ENCODE data around the gene TMTC2. TPM values are rescaled to one million over a fixed set of nuclear protein-coding genes. Genes with fewer than 3 reads are reported as not detected.
A peak's percentile ranks its signal among the peaks of the same experiment; 100 is the strongest.
"Not testable (repeated sequence)": the region's sequence is repeated elsewhere in the genome, so short reads cannot be mapped to it uniquely, and the experiment has no call there.

Gene TMTC2
- polyA plus RNA-seq, 4 donors = 1.1 to 5.6 (median 2.7) TPM

DNA sequence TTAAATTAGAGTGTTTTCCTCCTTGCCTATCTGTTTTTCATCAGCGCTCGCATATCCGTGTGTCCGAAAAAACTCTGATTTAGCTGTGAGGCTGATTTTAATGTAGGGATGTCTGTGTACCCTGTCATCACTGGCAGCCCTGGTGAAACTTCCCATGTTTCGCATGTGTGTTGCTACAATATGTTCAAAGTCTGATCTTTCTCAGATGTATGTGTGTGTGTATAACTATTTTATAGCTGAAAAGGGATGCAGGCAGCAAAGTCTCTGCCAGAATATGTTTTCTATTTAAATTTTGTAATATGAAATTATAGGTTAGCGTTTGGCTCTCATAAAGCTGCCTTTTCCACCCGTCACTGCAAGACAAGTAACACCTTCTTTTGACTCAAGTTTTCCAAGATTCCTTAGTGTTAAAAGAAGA is 154.8 kb downstream of the TMTC2 start:
- FAIRE-seq (no peak), DNase-seq (no peak)
- 84 to 97% (median 96%) methylated on average over 7 of the region's 7 CpGs for WGBS, 3 donors
- Histone ChIP-seq H3K9me3 (ENCODE audit: control insufficient read depth in 2 of 2, insufficient read depth in 1 of 2, low read depth in 1 of 2, low read length in 1 of 2) (no peaks in the 10 kb centered on the region), H3K4me1 (ENCODE audit: control insufficient read depth in 3 of 3, insufficient read depth in 2 of 3, low read depth in 1 of 3, low read length in 2 of 3) (no peaks in the 10 kb centered on the region), H3K4me3 (ENCODE audit: low read depth in 1 of 3, low read length in 3 of 3) (no peak overlapping the region), H3K27ac (ENCODE audit: low read depth in 1 of 3, low read length in 2 of 3) (no peak overlapping the region), H3K36me3 (ENCODE audit: control insufficient read depth in 3 of 3, insufficient read depth in 2 of 3, low read depth in 1 of 3, low read length in 3 of 3) (no peaks in the 10 kb centered on the region), H3K27me3 (ENCODE audit: control insufficient read depth in 3 of 3, insufficient read depth in 3 of 3, low read length in 3 of 3) (no peaks in the 10 kb centered on the region)

DNA sequence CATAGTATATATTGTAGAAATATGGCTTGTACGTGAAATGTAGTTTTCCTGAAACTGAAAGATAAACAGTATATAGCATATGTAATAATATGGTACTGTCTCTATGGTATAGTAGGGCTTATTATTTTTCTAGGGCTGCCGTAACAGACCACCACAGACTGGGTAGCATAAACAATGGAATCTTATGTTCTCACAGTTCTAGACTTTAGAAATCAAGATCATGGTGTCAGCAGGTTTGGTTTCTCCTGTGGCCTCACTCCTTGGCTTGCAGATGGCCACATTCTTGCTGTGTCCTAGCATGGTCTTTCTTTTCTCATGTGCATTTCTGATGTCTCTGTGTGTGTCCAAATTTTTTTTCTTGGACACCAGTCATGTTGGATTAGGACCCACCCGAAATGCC is 155.8 kb downstream of the TMTC2 start:
- H3K36me3 ChIP-seq (ENCODE audit: control insufficient read depth in 3 of 3, insufficient read depth in 2 of 3, low read depth in 1 of 3, low read length in 3 of 3) = no peaks in the 10 kb centered on the region
- H3K4me1 ChIP-seq (ENCODE audit: control insufficient read depth in 3 of 3, insufficient read depth in 2 of 3, low read depth in 1 of 3, low read length in 2 of 3) = no peaks in the 10 kb centered on the region
- H3K27ac ChIP-seq (ENCODE audit: low read depth in 1 of 3, low read length in 2 of 3) = no peak overlapping the region
- FAIRE-seq (no peak), DNase-seq (no peak)
- WGBS, 3 donors = 94 to 95% (median 94%) methylated on average over 3 of the region's 3 CpGs
- H3K27me3 ChIP-seq (ENCODE audit: control insufficient read depth in 3 of 3, insufficient read depth in 3 of 3, low read length in 3 of 3) = no peaks in the 10 kb centered on the region
- no peak overlapping the region for H3K4me3 ChIP-seq (ENCODE audit: low read depth in 1 of 3, low read length in 3 of 3)
- H3K9me3 ChIP-seq (ENCODE audit: control insufficient read depth in 2 of 2, insufficient read depth in 1 of 2, low read depth in 1 of 2, low read length in 1 of 2) = no peaks in the 10 kb centered on the region

DNA sequence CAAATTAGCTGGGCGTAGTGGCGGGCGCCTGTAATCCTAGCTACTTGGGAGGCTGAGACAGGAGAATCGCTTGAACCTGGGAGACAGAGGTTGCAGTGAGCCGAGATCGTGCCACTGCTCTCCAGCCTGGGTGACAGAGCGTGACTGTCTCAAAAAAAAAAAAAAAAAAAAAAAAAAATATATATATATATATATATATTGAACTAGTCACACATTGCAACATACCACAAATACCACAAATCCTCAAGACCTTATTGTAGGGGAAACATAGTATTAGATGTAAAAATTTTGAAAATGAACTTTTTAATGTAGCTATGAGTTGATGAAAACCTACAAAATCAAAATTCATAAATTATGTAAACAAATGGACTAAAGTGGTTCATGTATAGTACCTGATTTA is 158.4 kb downstream of the TMTC2 start:
- 92 to 94% (median 93%) methylated on average over 5 to 7 of the region's 7 CpGs for WGBS, 3 donors
- H3K4me3 ChIP-seq (ENCODE audit: low read depth in 1 of 3, low read length in 3 of 3); H3K27me3 ChIP-seq (ENCODE audit: control insufficient read depth in 3 of 3, insufficient read depth in 3 of 3, low read length in 3 of 3); H3K4me1 ChIP-seq (ENCODE audit: control insufficient read depth in 3 of 3, insufficient read depth in 2 of 3, low read depth in 1 of 3, low read length in 2 of 3); H3K27ac ChIP-seq (ENCODE audit: low read depth in 1 of 3, low read length in 2 of 3); H3K36me3 ChIP-seq (ENCODE audit: control insufficient read depth in 3 of 3, insufficient read depth in 2 of 3, low read depth in 1 of 3, low read length in 3 of 3); FAIRE-seq; H3K9me3 ChIP-seq (ENCODE audit: control insufficient read depth in 2 of 2, insufficient read depth in 1 of 2, low read depth in 1 of 2, low read length in 1 of 2); DNase-seq: not testable (repeated sequence)

DNA sequence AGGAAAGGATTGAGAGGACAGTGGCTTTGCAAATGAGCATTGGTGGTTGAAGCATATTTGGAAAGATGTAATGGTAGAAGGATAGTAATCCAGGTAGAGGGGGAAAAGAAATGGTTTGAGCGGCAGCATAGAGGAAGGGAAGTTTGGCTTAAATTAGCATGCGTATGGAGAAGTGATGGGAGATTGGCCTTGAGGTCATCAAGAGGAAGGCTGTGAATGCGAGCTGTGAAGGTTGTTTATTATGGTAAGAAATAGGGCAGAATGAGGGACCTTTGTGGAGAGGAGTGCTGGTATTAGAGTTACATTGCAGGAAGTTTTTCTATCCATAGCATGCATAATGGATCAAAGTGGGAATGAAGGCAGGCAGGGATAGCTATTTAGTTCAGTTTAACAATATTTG is 162.1 kb downstream of the TMTC2 start:
- H3K27me3 ChIP-seq (ENCODE audit: control insufficient read depth in 3 of 3, insufficient read depth in 3 of 3, low read length in 3 of 3) = no peaks in the 10 kb centered on the region
- DNase-seq (no peak), FAIRE-seq (no peak)
- WGBS, 3 donors = 89 to 96% (median 95%) methylated on average over 3 of the region's 3 CpGs
- H3K4me1 ChIP-seq (ENCODE audit: control insufficient read depth in 3 of 3, insufficient read depth in 2 of 3, low read depth in 1 of 3, low read length in 2 of 3) = no peaks in the 10 kb centered on the region
- H3K27ac ChIP-seq (ENCODE audit: low read depth in 1 of 3, low read length in 2 of 3) = no peak overlapping the region
- H3K36me3 ChIP-seq (ENCODE audit: control insufficient read depth in 3 of 3, insufficient read depth in 2 of 3, low read depth in 1 of 3, low read length in 3 of 3) = no peaks in the 10 kb centered on the region
- no peaks in the 10 kb centered on the region for H3K9me3 ChIP-seq (ENCODE audit: control insufficient read depth in 2 of 2, insufficient read depth in 1 of 2, low read depth in 1 of 2, low read length in 1 of 2)
- H3K4me3 ChIP-seq (ENCODE audit: low read depth in 1 of 3, low read length in 3 of 3) = no peak overlapping the region

DNA sequence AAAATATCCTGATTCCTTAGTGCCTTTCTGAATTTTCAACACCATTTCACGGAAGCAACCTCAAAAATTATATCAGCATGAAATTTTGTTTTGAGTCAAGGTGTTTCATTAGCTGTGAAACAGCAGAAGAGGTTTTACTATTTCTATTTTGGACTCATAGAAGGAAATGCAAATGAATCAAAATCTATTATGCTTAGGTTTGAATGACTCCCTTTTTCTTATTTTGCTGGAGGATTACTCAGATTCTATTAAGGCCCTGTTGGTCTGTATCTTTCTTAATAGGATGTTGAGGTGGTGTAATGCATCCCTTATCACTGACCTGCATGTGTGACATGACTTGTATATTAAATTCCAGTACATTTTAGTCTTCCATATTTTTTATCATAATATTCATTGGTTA is 165.8 kb downstream of the TMTC2 start:
- H3K9me3 ChIP-seq (ENCODE audit: control insufficient read depth in 2 of 2, insufficient read depth in 1 of 2, low read depth in 1 of 2, low read length in 1 of 2) = no peaks in the 10 kb centered on the region
- H3K4me1 ChIP-seq (ENCODE audit: control insufficient read depth in 3 of 3, insufficient read depth in 2 of 3, low read depth in 1 of 3, low read length in 2 of 3) = peaks cover 0 to 8% (median 0%) of the 10 kb centered on the region in 3 donors
- no peak overlapping the region for H3K27ac ChIP-seq (ENCODE audit: low read depth in 1 of 3, low read length in 2 of 3)
- H3K36me3 ChIP-seq (ENCODE audit: control insufficient read depth in 3 of 3, insufficient read depth in 2 of 3, low read depth in 1 of 3, low read length in 3 of 3) = peaks cover 0 to 5% (median 0%) of the 10 kb centered on the region in 3 donors
- 75 to 86% (median 83%) methylated on average over 1 of the region's 1 CpG for WGBS, 3 donors
- no peaks in the 10 kb centered on the region for H3K27me3 ChIP-seq (ENCODE audit: control insufficient read depth in 3 of 3, insufficient read depth in 3 of 3, low read length in 3 of 3)
- FAIRE-seq (no peak), DNase-seq (no peak)
- H3K4me3 ChIP-seq (ENCODE audit: low read depth in 1 of 3, low read length in 3 of 3) = no peak overlapping the region

DNA sequence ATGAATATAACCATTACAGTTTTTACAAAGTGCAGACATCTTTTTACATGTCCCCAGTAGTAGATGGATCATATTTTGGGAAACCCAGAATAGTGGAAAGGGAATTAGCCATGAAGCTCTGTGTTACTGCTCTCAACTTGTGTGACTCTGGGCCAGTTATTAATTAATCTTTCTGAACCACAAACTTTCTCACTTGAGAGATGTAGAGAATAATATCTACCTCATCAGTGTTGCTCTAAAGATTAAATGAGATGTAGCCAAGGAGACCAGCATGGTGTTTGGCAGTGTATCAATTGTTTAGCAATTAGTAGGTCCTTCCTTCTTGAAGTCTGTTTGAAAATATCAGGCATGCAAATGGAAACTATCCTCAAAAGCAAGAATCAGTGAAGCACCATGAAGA is 169.2 kb downstream of the TMTC2 start:
- peaks cover 3 to 8% (median 5%) of the 10 kb centered on the region in 3 donors for H3K4me1 ChIP-seq (ENCODE audit: control insufficient read depth in 3 of 3, insufficient read depth in 2 of 3, low read depth in 1 of 3, low read length in 2 of 3)
- DNase-seq (no peak), FAIRE-seq (no peak)
- H3K27me3 ChIP-seq (ENCODE audit: control insufficient read depth in 3 of 3, insufficient read depth in 3 of 3, low read length in 3 of 3) = no peaks in the 10 kb centered on the region
- no peak overlapping the region for H3K27ac ChIP-seq (ENCODE audit: low read depth in 1 of 3, low read length in 2 of 3)
- H3K36me3 ChIP-seq (ENCODE audit: control insufficient read depth in 3 of 3, insufficient read depth in 2 of 3, low read depth in 1 of 3, low read length in 3 of 3) = peaks cover 0 to 5% (median 0%) of the 10 kb centered on the region in 3 donors
- no peak overlapping the region for H3K4me3 ChIP-seq (ENCODE audit: low read depth in 1 of 3, low read length in 3 of 3)
- no peaks in the 10 kb centered on the region for H3K9me3 ChIP-seq (ENCODE audit: control insufficient read depth in 2 of 2, insufficient read depth in 1 of 2, low read depth in 1 of 2, low read length in 1 of 2)

DNA sequence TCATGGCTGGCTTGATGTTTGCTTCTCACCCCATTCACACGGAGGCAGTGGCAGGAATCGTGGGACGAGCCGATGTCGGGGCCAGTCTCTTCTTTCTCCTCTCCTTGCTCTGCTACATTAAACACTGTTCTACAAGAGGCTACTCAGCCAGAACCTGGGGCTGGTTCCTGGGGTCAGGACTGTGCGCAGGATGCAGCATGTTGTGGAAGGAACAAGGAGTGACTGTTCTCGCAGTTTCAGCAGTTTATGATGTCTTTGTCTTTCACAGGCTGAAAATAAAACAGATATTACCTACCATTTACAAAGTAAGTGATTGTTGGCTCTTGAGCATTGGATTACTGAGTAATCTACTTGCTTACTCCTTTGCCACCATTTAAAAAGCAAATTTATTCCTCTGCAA is 170.6 kb downstream of the TMTC2 start:
- 81 to 83% (median 82%) methylated on average over 7 of the region's 7 CpGs for WGBS, 3 donors
- FAIRE-seq (no peak), DNase-seq (no peak)
- Histone ChIP-seq H3K4me3 (ENCODE audit: low read depth in 1 of 3, low read length in 3 of 3) (no peak overlapping the region), H3K4me1 (ENCODE audit: control insufficient read depth in 3 of 3, insufficient read depth in 2 of 3, low read depth in 1 of 3, low read length in 2 of 3) (peaks cover 3 to 8% (median 5%) of the 10 kb centered on the region in 3 donors), H3K27ac (ENCODE audit: low read depth in 1 of 3, low read length in 2 of 3) (no peak overlapping the region), H3K36me3 (ENCODE audit: control insufficient read depth in 3 of 3, insufficient read depth in 2 of 3, low read depth in 1 of 3, low read length in 3 of 3) (peaks cover 0 to 5% (median 0%) of the 10 kb centered on the region in 3 donors), H3K9me3 (ENCODE audit: control insufficient read depth in 2 of 2, insufficient read depth in 1 of 2, low read depth in 1 of 2, low read length in 1 of 2) (no peaks in the 10 kb centered on the region), H3K27me3 (ENCODE audit: control insufficient read depth in 3 of 3, insufficient read depth in 3 of 3, low read length in 3 of 3) (no peaks in the 10 kb centered on the region)

DNA sequence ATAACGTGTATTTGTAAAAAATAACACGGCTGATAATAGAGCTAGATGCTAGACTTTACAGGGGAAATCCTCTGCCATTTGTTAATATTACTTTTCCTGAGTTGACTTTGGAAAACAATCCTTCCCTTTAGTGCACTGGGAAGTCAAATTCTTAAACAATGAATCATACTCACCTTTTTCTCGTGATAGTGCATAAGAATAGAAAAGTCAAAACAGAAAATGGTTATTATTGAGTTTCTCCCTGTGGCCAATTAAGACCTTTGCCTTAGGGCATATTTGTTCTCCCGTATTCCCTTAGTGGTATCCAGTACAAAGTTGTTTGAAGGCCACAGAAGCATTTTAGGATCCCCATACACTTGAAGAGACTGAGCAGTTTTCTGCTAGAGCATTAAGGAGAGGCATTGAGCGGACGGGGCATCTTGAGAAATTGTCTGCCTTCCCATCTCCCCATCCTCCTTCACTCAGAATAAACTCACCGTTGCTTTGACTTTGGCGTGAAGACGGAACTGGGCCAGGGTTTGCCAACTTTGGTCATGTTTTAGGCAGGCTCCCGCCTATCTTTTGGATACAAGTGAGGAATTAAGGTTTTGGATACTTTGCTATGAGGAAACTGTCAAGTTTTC is 171.3 kb downstream of the TMTC2 start:
- H3K4me3 ChIP-seq (ENCODE audit: low read depth in 1 of 3, low read length in 3 of 3) = no peak overlapping the region
- peaks cover 3 to 10% (median 5%) of the 10 kb centered on the region in 3 donors for H3K4me1 ChIP-seq (ENCODE audit: control insufficient read depth in 3 of 3, insufficient read depth in 2 of 3, low read depth in 1 of 3, low read length in 2 of 3)
- WGBS, 3 donors = 63 to 76% (median 71%) methylated on average over 10 of the region's 10 CpGs
- DNase-seq (peak in 1 of 2 donors; percentile 9), FAIRE-seq (no peak)
- no peaks in the 10 kb centered on the region for H3K27me3 ChIP-seq (ENCODE audit: control insufficient read depth in 3 of 3, insufficient read depth in 3 of 3, low read length in 3 of 3)
- no peak overlapping the region for H3K27ac ChIP-seq (ENCODE audit: low read depth in 1 of 3, low read length in 2 of 3)
- H3K9me3 ChIP-seq (ENCODE audit: control insufficient read depth in 2 of 2, insufficient read depth in 1 of 2, low read depth in 1 of 2, low read length in 1 of 2) = no peaks in the 10 kb centered on the region
- peaks cover 0 to 5% (median 0%) of the 10 kb centered on the region in 3 donors for H3K36me3 ChIP-seq (ENCODE audit: control insufficient read depth in 3 of 3, insufficient read depth in 2 of 3, low read depth in 1 of 3, low read length in 3 of 3)

DNA sequence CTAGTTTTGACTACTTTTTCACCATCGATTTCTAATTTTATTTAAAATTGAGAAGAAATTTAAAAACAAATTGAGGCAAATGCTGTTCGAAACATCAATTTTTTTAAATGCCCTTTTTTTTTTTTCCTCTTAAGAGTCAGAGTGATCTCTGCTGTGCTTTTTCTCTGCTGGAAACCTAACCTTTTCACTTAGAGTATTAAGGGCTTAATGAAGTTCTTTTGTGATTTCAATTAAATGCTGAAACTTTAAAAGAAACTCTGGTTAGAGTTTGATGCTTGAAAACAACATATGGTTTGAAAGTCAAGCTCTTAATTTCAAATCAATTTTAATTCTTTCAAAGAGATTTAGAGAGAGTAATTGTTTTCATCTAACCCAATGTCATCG is 171.8 kb downstream of the TMTC2 start:
- 92 to 95% (median 95%) methylated on average over 3 of the region's 3 CpGs for WGBS, 3 donors
- Histone ChIP-seq H3K4me1 (ENCODE audit: control insufficient read depth in 3 of 3, insufficient read depth in 2 of 3, low read depth in 1 of 3, low read length in 2 of 3) (peaks cover 3 to 12% (median 5%) of the 10 kb centered on the region in 3 donors), H3K36me3 (ENCODE audit: control insufficient read depth in 3 of 3, insufficient read depth in 2 of 3, low read depth in 1 of 3, low read length in 3 of 3) (peaks cover 0 to 5% (median 0%) of the 10 kb centered on the region in 3 donors), H3K4me3 (ENCODE audit: low read depth in 1 of 3, low read length in 3 of 3) (no peak overlapping the region), H3K27ac (ENCODE audit: low read depth in 1 of 3, low read length in 2 of 3) (no peak overlapping the region), H3K27me3 (ENCODE audit: control insufficient read depth in 3 of 3, insufficient read depth in 3 of 3, low read length in 3 of 3) (no peaks in the 10 kb centered on the region), H3K9me3 (ENCODE audit: control insufficient read depth in 2 of 2, insufficient read depth in 1 of 2, low read depth in 1 of 2, low read length in 1 of 2) (no peaks in the 10 kb centered on the region)
- FAIRE-seq (no peak), DNase-seq (no peak)

All from small intestine (tissue), 7 donors.